Mesenchymal stem cell (in vitro differentiated cells and primary cell): ENCODE data around the gene MINDY3.

Experiments used
- DNase-seq: peaks from one replicate; pipeline ENCODE4 v3.0.0-alpha.2; 2013
- H2AFZ ChIP-seq: one replicate; pipeline ENCODE4 v1.6.1; 2013; ENCODE audit warnings: low read depth, mild to moderate bottlenecking, control low read depth, inconsistent platforms, low read length, moderate library complexity
- H2AK5ac ChIP-seq: 2 replicates; pipeline ENCODE4 v1.6.1; 2013; ENCODE audit warnings: low read length, moderate library complexity, mild to moderate bottlenecking, inconsistent platforms; ENCODE audit not compliant: severe bottlenecking
- H2BK120ac ChIP-seq: one replicate; pipeline ENCODE4 v1.6.1; 2013; ENCODE audit warnings: low read depth, mild to moderate bottlenecking, inconsistent platforms, low read length, moderate library complexity
- H2BK12ac ChIP-seq, 2 experiments: one replicate each; pipeline ENCODE4 v1.6.1; 2013; ENCODE audit warnings: inconsistent platforms in 2 of 2, low read length in 2 of 2, mild to moderate bottlenecking in 2 of 2, moderate library complexity in 2 of 2, control low read depth in 1 of 2
- H2BK15ac ChIP-seq: one replicate; pipeline ENCODE4 v1.6.1; 2013; ENCODE audit warnings: mild to moderate bottlenecking, low read depth, inconsistent platforms; ENCODE audit not compliant: poor library complexity, severe bottlenecking
- H2BK5ac ChIP-seq: 2 replicates; pipeline ENCODE4 v1.6.1; 2013; ENCODE audit warnings: low read depth, mild to moderate bottlenecking, low read length, control low read depth, inconsistent platforms; ENCODE audit not compliant: poor library complexity, severe bottlenecking
- H3K14ac ChIP-seq, 2 experiments: one replicate each; pipeline ENCODE4 v1.6.1; 2013; ENCODE audit warnings: inconsistent platforms in 2 of 2, low read length in 2 of 2, control low read depth in 1 of 2, mild to moderate bottlenecking in 1 of 2, moderate library complexity in 1 of 2
- H3K18ac ChIP-seq, 2 experiments: one replicate each; pipeline ENCODE4 v1.6.1; 2013; ENCODE audit warnings: inconsistent platforms in 2 of 2, low read length in 2 of 2, control low read depth in 1 of 2, low read depth in 1 of 2, mild to moderate bottlenecking in 1 of 2
- H3K23ac ChIP-seq, 2 experiments: one replicate each; pipeline ENCODE4 v1.6.1; 2013; ENCODE audit warnings: inconsistent platforms in 2 of 2, low read length in 2 of 2, mild to moderate bottlenecking in 2 of 2, moderate library complexity in 2 of 2, control low read depth in 1 of 2
- H3K27ac ChIP-seq: 2 replicates; pipeline ENCODE4 v1.5.1; 2013; ENCODE audit warnings: mild to moderate bottlenecking, moderate library complexity, low read length, control low read depth, inconsistent platforms; ENCODE audit not compliant: poor library complexity, severe bottlenecking
- H3K27me3 ChIP-seq, 2 experiments: 2 replicates each; pipeline versions ENCODE4 v1.6.1 to v1.7.0; 2013; ENCODE audit warnings: low read length in 2 of 2, mild to moderate bottlenecking in 2 of 2, moderate library complexity in 2 of 2, control low read depth in 1 of 2, inconsistent platforms in 1 of 2; ENCODE audit not compliant: control insufficient read depth in 1 of 2, insufficient read depth in 1 of 2
- H3K36me3 ChIP-seq, 2 experiments: 2 replicates each; pipeline versions ENCODE4 v1.6.1 to v1.7.0; 2013; ENCODE audit warnings: low read length in 2 of 2, control low read depth in 1 of 2, inconsistent platforms in 1 of 2, low read depth in 1 of 2, mild to moderate bottlenecking in 1 of 2; ENCODE audit not compliant: insufficient read depth in 2 of 2, control insufficient read depth in 1 of 2
- H3K4ac ChIP-seq, 2 experiments: one replicate each; pipeline ENCODE4 v1.6.1; 2013; ENCODE audit warnings: inconsistent platforms in 2 of 2, low read length in 2 of 2, mild to moderate bottlenecking in 2 of 2, moderate library complexity in 2 of 2, control low read depth in 1 of 2, low read depth in 1 of 2
- H3K4me1 ChIP-seq: 2 replicates; pipeline ENCODE4 v1.6.1; 2013; ENCODE audit warnings: low read depth, low read length, control low read depth; ENCODE audit not compliant: control insufficient read depth, insufficient read depth
- H3K4me2 ChIP-seq: 2 replicates; pipeline ENCODE4 v1.6.1; 2013; ENCODE audit warnings: low read length, mild to moderate bottlenecking, inconsistent platforms; ENCODE audit not compliant: poor library complexity, severe bottlenecking
- H3K4me3 ChIP-seq, 2 experiments: 2 replicates each; pipeline versions ENCODE4 v1.5.1 to v1.7.0; 2013; ENCODE audit warnings: low read length in 2 of 2, mild to moderate bottlenecking in 2 of 2, control low read depth in 1 of 2, low read depth in 1 of 2; ENCODE audit not compliant: insufficient read depth in 1 of 2
- H3K79me1 ChIP-seq: replicated peaks from 2 replicates; pipeline ENCODE4 v1.6.1; 2013; ENCODE audit warnings: mild to moderate bottlenecking, control low read depth, low read length, inconsistent platforms; ENCODE audit not compliant: poor library complexity, severe bottlenecking
- H3K9ac ChIP-seq: 2 replicates; pipeline ENCODE4 v1.7.0; 2013; ENCODE audit warnings: mild to moderate bottlenecking, low read length, moderate library complexity
- H3K9me3 ChIP-seq: 2 replicates; pipeline ENCODE4 v1.7.0; 2013; ENCODE audit warnings: mild to moderate bottlenecking, low read length; ENCODE audit not compliant: control insufficient read depth
- H4K8ac ChIP-seq: one replicate; pipeline ENCODE4 v1.6.1; 2013; ENCODE audit warnings: inconsistent platforms, mild to moderate bottlenecking, low read length, moderate library complexity
- H4K91ac ChIP-seq: one replicate; pipeline ENCODE4 v1.6.1; 2013; ENCODE audit warnings: mild to moderate bottlenecking, low read length, inconsistent platforms
- WGBS: methylation state at CpG from one replicate; pipeline ENCODE4 v1.1.7; 2013; ENCODE audit warnings: mixed read lengths; 5-methylcytosine and 5-hydroxymethylcytosine counted together

Gene MINDY3

DNA sequence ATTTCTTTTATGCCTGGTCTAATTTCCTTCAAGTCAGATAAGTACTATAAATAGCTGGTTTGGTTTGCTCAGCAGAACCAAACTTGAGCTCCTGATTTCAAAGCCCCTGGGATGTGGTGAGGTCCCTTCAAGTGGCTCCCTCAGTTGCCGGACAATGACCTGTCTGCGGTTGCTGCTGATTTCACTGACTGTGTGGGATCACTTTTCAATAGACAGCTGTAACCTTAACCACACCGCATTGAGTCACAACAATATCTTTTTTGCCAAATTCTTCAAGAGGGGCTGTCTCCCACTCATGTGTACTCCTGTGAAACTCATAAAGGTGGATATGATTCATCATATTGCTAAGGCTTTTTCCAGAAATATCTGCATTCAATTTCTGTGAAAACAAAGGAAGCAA lies 117.5 kb downstream of the MINDY3 start:
- H3K79me1 ChIP-seq: no peaks in the 10 kb centered on the region
- no peak overlapping the region for H2BK12ac ChIP-seq
- H3K9me3 ChIP-seq: no peaks in the 10 kb centered on the region
- no peak for DNase-seq
- no peak overlapping the region for H3K4ac ChIP-seq
- no peak overlapping the region for H3K9ac ChIP-seq
- no peak overlapping the region for H3K18ac ChIP-seq
- no peak overlapping the region for H3K14ac ChIP-seq
- no peak overlapping the region for H2AK5ac ChIP-seq
- H3K27me3 ChIP-seq: peaks cover 10 to 37% of the 10 kb centered on the region in 2 experiments
- no peak overlapping the region for H3K23ac ChIP-seq
- no peak overlapping the region for H2BK15ac ChIP-seq
- H2BK5ac ChIP-seq: no peak overlapping the region
- no peak overlapping the region for H4K8ac ChIP-seq
- no peak overlapping the region for H2BK120ac ChIP-seq
- no peak overlapping the region for H2AFZ ChIP-seq
- no peak overlapping the region for H3K4me3 ChIP-seq
- H4K91ac ChIP-seq: no peak overlapping the region
- H3K4me2 ChIP-seq: no peak overlapping the region
- 94% methylated on average over 2 of the region's 3 CpGs for WGBS
- no peaks in the 10 kb centered on the region for H3K36me3 ChIP-seq
- H3K27ac ChIP-seq: no peak overlapping the region
- H3K4me1 ChIP-seq: no peaks in the 10 kb centered on the region

DNA sequence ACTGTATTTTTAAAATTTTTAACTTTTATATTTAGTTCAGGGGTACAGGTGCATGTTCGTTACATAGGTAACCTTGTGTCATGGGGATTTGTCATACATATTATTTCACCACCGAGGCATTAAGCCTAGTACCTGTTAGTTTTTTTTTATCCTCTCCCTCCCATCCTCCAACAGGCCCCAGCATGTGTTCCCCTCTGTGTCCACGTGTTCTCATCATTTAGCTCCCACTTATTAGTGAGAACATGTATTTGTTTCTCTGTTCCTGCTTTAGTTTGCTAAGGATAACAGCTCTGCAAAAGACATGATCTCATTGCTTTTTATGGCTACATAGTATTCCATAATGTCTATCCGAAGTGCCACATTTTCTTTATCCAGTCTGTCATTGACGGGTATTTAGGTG lies 118.2 kb downstream of the MINDY3 start:
- H3K4me1 ChIP-seq: no peaks in the 10 kb centered on the region
- no peaks in the 10 kb centered on the region for H3K36me3 ChIP-seq
- no peak overlapping the region for H3K14ac ChIP-seq
- no peak overlapping the region for H3K4ac ChIP-seq
- H2BK15ac ChIP-seq: no peak overlapping the region
- no peak overlapping the region for H4K8ac ChIP-seq
- H2BK5ac ChIP-seq: no peak overlapping the region
- no peak overlapping the region for H2AK5ac ChIP-seq
- H3K27me3 ChIP-seq: peaks cover 10 to 30% of the 10 kb centered on the region in 2 experiments
- H3K4me2 ChIP-seq: no peak overlapping the region
- no peak overlapping the region for H2BK12ac ChIP-seq
- H3K4me3 ChIP-seq: no peak overlapping the region
- H4K91ac ChIP-seq: no peak overlapping the region
- WGBS: 87% methylated on average over 3 of the region's 5 CpGs
- H3K79me1 ChIP-seq: no peaks in the 10 kb centered on the region
- no peak overlapping the region for H3K9ac ChIP-seq
- no peak overlapping the region for H2BK120ac ChIP-seq
- no peak overlapping the region for H3K18ac ChIP-seq
- no peak overlapping the region for H3K23ac ChIP-seq
- H3K27ac ChIP-seq: no peak overlapping the region
- H3K9me3 ChIP-seq: no peaks in the 10 kb centered on the region
- DNase-seq: no peak
- no peak overlapping the region for H2AFZ ChIP-seq

DNA sequence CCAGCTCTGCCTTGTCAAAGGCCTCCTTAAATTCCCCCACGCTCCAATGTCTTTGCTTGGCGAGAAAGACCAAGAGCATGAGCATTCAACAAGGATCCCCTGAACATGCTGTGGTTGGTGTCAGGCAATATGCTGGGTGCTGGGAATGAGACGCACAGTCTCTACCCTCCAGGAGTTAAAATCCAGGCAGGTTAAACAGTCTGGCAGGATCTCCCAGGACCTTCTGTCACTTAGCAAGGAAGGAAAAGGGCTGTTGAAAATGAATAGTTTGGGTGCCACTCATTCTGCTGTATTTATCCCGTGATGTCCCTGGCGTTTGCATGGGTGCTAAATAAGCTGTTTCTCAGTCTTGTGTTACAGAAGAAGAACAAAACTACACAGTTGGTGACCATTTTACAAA lies 118.7 kb downstream of the MINDY3 start:
- 98% methylated on average over 5 of the region's 5 CpGs for WGBS
- H3K9me3 ChIP-seq: no peaks in the 10 kb centered on the region
- no peak overlapping the region for H2BK5ac ChIP-seq
- no peak overlapping the region for H2AK5ac ChIP-seq
- no peak overlapping the region for H4K8ac ChIP-seq
- no peak overlapping the region for H3K23ac ChIP-seq
- no peak overlapping the region for H2BK12ac ChIP-seq
- H3K4ac ChIP-seq: no peak overlapping the region
- H3K4me1 ChIP-seq: no peaks in the 10 kb centered on the region
- H3K14ac ChIP-seq: no peak overlapping the region
- no peak overlapping the region for H3K9ac ChIP-seq
- no peak overlapping the region for H2AFZ ChIP-seq
- H3K18ac ChIP-seq: no peak overlapping the region
- H3K27me3 ChIP-seq: peaks cover 9 to 27% of the 10 kb centered on the region in 2 experiments
- H2BK15ac ChIP-seq: no peak overlapping the region
- H3K36me3 ChIP-seq: no peaks in the 10 kb centered on the region
- H3K27ac ChIP-seq: no peak overlapping the region
- H2BK120ac ChIP-seq: no peak overlapping the region
- H3K4me2 ChIP-seq: no peak overlapping the region
- no peak for DNase-seq
- H3K79me1 ChIP-seq: no peaks in the 10 kb centered on the region
- no peak overlapping the region for H3K4me3 ChIP-seq
- H4K91ac ChIP-seq: no peak overlapping the region

DNA sequence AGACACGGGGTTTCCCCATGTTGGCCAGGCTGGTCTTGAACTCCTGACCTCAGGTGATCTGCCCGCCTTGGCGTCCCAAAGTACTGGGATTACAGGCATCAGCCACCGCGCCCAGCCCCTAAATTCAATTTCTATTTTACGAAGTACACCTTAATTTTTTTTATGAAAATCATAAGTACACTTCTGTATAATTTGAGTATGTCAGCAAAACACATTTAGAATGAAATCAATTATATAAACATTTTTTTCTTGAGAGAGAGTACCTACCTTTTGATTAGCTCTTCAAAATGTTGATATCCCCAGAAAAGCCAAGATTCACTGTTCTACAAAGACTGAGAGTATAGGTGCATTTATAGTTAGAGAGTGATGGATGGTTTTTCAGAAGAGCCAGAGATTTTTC lies 120.0 kb downstream of the MINDY3 start:
- Histone ChIP-seq H3K14ac (no peak overlapping the region), H3K4ac (no peak overlapping the region), H3K4me3 (no peak overlapping the region), H3K9me3 (no peaks in the 10 kb centered on the region), H2AFZ (no peak overlapping the region), H2BK120ac (no peak overlapping the region), H2AK5ac (no peak overlapping the region), H3K9ac (no peak overlapping the region), H4K91ac (no peak overlapping the region), H3K4me1 (no peaks in the 10 kb centered on the region), H2BK15ac (no peak overlapping the region), H3K18ac (no peak overlapping the region), H4K8ac (no peak overlapping the region), H3K27me3 (peaks cover 4 to 27% of the 10 kb centered on the region in 2 experiments), H3K36me3 (no peaks in the 10 kb centered on the region), H2BK12ac (no peak overlapping the region), H3K23ac (no peak overlapping the region), H2BK5ac (no peak overlapping the region), H3K27ac (no peak overlapping the region), H3K79me1 (no peaks in the 10 kb centered on the region), H3K4me2 (no peak overlapping the region)
- no peak for DNase-seq
- 92% methylated on average over 5 of the region's 6 CpGs for WGBS
